Fibroblast of skin of abdomen (primary cell): ENCODE results near the gene NAIP. TPM values are rescaled to one million over a fixed set of nuclear protein-coding genes. Genes with fewer than 3 reads are reported as not detected.
"Not testable (repeated sequence)": the region's sequence is repeated elsewhere in the genome, so short reads cannot be mapped to it uniquely, and the experiment has no call there.

Experiments used
- DNase-seq: peaks from one replicate; pipeline ENCODE4 v3.0.0-alpha.2; 2013
- polyA plus RNA-seq, 2 experiments: library from polyadenylated mRNA; unstranded; fragments of 120-200 nt; gene quantifications; one replicate each; pipeline ENCODE4 v1.2.1, GENCODE V29; 2013; ENCODE audit not compliant: insufficient read length in 2 of 2

The NAIP gene, protein sequence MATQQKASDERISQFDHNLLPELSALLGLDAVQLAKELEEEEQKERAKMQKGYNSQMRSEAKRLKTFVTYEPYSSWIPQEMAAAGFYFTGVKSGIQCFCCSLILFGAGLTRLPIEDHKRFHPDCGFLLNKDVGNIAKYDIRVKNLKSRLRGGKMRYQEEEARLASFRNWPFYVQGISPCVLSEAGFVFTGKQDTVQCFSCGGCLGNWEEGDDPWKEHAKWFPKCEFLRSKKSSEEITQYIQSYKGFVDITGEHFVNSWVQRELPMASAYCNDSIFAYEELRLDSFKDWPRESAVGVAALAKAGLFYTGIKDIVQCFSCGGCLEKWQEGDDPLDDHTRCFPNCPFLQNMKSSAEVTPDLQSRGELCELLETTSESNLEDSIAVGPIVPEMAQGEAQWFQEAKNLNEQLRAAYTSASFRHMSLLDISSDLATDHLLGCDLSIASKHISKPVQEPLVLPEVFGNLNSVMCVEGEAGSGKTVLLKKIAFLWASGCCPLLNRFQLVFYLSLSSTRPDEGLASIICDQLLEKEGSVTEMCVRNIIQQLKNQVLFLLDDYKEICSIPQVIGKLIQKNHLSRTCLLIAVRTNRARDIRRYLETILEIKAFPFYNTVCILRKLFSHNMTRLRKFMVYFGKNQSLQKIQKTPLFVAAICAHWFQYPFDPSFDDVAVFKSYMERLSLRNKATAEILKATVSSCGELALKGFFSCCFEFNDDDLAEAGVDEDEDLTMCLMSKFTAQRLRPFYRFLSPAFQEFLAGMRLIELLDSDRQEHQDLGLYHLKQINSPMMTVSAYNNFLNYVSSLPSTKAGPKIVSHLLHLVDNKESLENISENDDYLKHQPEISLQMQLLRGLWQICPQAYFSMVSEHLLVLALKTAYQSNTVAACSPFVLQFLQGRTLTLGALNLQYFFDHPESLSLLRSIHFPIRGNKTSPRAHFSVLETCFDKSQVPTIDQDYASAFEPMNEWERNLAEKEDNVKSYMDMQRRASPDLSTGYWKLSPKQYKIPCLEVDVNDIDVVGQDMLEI (N-terminal part only)
- 4.4 TPM for polyA plus RNA-seq (2013, experiment 1 of 2; ENCODE audit: insufficient read length)
- 5.3 TPM for polyA plus RNA-seq (2013, experiment 2 of 2; ENCODE audit: insufficient read length)

GRCh38 chr5:71025289-71025953 is at the start of gene NAIP:
Gene NAIP, minus strand, starts transcription at chr5:71025339. Its CDS starts 12,424 bp downstream, at chr5:71012915.
- DNase-seq: not testable (repeated sequence)

DNA sequence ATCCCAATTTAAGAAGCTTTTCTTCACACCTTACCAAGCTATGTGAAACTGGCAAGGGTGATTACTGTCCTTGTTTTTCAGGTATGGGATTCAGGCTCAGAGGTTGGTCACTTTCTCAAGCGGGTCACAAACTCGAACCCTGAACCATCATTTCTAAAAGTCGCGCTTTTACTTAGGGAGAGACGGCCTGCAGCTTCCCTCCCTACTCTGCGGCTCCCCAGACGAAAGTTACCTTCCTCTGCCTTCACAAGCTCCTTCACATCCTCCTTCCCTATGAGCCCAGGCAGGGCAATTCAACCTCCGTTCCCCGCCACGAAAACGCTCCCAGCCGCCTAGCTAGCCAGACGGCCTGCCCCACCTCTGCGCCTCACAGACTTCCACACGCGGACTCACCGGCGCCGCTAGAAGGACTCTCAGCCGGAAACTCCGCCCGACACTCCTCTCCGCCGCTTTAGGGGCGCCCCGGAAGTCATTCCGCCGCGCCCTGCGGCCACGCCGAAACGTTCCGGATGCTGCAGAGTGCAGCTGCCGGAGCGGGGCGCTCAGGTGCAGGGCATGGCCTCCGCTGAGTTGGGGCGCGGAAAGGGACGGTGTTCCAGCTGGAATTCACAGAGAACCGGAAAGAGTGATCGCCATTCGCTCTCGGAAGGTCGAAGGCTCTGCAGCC is 42.3 kb upstream of the NAIP start, which contains the start of gene GTF2H2:
Gene GTF2H2, minus strand, starts transcription at position 415 of the 667 bp plus-strand sequence. CDS start 4,913 bp downstream, outside the sequence.
- not testable (repeated sequence) for DNase-seq

DNA sequence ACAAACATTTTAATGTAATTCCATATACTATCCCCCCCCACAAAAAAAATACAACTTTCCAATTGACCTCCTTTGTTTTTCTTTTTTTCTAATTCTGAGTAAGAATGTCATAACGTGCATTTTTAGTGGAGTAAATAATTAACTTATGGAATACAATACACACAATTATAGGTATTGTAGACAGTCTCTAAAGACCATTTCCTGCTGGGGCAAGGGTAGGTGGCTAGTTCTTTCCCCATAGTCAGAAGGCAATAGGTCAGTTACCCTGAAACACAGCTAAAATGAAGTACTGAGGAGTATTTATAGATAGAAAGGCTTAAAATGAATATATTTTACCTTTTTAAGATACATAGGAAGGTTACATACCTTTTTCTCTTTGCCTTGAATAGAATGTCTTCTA is 36.2 kb upstream of the NAIP start:
- DNase-seq: not testable (repeated sequence)

DNA sequence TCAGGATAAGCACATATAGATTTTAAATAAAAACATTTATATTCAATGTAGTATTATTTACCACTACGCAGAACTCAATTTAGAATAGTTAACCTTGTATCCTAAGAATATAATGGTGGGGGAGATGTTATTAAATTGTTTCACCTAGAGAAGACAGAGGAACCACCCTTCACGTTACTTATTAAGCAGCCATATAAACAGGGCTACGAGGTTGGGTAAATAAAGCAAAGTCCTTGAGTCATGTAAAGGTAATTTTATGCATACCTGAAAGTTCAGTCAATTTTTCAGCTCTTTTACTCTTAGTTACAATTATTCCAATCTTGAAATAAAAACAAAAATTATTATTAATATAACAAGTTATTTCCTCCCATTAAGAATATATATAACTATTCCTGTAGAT is 34.3 kb upstream of the NAIP start:
- not testable (repeated sequence) for DNase-seq

DNA sequence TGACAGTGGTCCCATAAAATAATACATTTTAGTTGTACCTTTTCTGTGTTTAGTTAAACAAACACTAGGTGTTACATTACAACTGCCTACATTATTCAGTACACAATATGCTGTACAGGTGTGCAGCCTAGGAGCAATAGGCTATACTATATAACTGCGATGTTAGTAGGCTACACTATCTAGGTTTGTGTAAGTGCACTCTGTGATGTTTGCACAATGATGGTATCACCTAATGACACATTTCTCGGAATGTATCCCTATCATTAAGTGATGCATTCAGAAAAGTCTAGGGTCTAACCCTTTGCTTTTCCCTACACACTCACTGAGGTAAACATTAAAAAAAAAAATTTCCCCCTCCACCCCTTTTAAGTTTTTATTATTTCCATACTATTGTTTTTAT is 19.7 kb upstream of the NAIP start:
- DNase-seq: not testable (repeated sequence)

GRCh38 chr5:71044128-71044527 is 19.0 kb upstream of the NAIP start:
- not testable (repeated sequence) for DNase-seq

DNA sequence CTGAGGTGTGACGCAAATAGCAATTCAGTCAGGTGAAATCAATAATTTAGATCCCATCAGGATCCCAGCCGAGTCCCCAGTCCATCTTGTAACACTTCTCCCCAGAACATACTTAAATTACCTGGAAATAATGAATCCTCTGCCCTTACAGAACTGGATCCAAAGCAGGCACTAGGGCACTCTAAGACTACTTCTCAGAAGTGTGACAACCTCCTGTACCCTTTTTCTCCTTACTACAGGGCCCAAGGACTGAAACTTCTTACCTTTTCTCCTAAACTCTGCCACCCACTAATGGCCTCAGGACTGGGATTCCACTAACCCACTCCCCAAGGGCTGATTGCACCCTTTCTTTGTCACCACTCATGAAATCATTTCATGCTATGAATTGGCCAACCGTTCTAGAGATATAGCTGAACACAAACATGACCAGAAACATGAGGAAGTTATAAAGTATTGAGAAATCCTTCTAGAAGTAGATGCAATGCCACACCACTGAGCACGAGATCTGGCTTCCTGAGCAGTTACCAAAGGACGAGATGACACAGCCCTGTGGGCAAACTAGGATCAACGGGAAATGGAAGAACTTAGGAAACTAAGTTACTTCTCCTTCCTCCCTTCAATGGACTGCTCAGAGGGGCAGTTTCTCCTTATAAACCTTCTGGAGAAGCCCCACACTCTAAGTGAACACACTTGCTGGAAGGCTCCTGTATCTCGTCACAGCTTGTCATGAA is 6.1 kb upstream of the NAIP start:
- not testable (repeated sequence) for DNase-seq

DNA sequence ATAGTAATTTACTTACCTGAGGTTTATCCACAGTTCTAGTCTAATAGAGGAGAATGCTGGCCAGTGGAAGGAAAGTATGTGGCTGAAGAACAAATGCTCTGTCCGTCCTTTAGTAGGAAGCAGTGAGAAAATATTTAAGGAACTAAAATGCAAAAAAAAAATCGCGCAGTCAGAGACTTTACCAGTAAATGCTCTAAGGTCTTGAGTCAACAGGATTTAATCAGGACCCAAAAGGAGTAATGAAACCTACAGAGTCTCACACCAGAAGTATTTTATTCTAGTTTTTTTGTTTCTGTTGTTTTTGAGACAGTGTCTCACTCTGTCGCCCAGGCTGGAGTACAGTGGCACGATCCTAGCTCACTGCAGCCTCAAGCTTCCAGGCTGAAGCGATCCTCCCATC is 4.5 kb downstream of the NAIP start:
- DNase-seq: not testable (repeated sequence)

DNA sequence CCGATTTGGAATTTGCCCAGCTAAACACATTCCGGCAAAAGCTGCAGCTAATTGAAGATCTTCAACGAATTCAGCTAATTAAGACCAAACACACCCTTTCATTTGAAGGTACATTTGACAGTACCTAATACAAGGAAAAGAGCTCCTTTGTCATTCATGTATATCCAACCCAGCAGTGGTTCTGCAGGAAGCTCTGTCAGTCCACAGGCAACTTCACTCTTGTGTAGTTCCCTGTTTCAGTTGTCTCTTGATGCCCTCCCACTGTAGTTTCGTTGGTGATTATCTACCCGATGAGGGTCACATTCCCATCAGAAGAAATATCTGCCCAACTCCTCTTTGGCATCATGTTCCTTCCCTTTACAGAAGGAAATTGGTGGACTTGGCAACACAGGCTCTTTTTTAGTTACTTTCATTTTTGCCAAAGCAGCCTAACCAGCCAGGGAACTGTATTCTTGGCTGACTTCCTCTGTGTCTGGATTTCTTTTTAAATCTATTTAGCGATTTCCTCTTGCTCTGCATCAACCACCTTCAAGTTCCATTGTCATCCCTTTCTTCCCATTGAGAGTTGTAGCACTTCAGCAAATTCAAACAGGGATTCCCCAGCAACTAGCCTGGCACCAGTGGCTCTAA is 6.6 kb downstream of the NAIP start:
- not testable (repeated sequence) for DNase-seq

GRCh38 chr5:71014176-71014575 is 11.0 kb downstream of the NAIP start:
- no peak for DNase-seq

DNA sequence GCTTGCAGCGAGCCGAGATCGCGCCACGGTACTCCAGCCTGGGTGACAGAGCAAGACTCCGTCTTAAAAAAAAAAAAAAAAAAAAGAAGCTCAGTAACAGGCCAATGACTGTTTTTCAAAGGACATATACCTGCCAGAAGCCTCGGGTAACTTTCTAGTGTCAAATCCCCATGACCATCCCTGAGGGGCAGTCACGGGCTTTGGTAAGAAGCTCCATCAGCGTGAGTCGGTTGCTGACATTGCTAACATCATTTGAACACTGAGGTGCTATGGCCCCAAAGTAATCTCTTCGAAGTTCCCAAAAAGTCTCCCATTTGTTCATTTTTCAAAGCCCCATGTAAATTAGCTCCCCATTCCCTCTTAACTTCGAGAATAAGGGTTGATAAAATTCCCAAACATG is 11.6 kb downstream of the NAIP start:
- DNase-seq: no peak

- no peak for DNase-seq
Observed at GRCh38 chr5:71011194-71011792, 13.8 kb downstream of the NAIP start.

DNA sequence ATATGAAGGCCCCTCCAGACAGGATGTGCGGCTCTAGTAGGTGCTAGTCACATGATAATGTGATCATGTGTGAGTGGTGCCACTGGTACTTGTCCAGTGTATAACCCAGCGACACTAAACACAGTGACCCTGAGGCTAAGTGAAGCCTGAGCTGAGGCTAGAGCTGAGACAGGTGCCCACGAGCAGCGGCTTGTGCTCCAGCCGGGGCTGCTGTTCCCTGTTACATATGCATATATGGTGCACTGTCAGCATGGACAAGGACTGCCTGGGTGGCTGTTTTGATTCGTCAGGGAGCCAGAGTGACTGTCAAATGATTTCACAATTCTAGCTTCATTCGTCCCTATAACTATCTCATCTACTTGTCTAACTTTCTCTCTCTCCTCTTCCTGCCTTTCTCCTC is 18.2 kb downstream of the NAIP start:
- not testable (repeated sequence) for DNase-seq

GRCh38 chr5:70984882-70985281 is 40.3 kb downstream of the NAIP start:
- not testable (repeated sequence) for DNase-seq

DNA sequence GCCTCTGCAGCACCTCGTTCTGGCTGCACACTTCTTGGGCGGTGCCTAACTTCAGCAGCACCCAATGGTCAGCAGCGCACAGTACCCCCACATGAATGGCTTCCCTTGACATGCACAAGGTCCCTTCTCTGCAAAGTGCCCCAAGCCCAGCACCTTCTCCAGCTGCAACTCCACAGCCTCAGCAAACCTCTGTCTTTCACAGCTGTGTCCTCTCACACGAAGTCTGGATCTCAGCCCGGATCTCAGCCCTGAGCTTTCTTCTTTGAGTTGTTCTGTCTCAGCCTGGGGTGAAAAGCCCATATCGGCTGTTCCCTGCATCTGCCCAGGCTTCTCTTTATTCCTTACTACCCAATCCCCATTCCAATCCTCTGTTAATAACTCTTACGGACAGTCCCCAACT is 57.9 kb downstream of the NAIP start:
- not testable (repeated sequence) for DNase-seq

DNA sequence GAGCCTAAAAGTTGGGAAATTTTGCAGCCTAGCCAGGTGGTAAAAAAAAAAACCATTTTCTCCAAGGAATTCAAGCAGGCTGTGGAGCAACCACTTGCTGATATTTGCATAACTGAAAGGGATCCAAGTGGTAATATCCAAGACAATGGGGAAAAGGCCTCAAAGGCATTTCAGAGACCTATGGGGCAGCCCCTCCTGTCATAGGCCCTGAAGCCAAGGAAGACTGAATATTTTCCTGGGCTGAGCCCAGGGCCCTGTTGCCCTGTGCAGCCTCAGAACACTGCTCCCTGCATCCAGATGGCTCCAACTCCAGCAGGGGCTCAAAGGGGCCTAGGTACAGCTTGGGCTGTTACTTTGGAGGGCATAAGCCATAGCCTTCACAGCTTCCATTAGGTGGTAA is 60.6 kb downstream of the NAIP start:
- DNase-seq: not testable (repeated sequence)

DNA sequence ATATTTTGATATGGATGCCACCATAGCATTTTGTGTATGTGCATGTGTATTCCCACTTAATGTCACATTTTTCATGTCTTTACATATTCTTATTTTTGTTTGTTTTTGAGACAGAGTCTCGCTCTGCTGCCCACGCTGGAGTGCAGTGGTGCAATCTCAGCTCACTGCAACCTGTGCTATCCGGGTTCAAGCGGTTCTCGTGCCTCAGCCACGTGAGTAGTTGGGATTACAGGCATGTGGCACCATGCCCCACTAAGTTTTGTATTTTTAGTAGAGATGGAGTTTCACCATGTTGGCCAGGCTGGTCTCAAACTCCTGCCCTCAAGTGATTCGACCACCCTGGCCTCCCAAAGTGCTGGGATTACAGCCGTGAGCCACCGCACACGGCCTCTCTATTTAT is 72.1 kb downstream of the NAIP start:
- DNase-seq: not testable (repeated sequence)

GRCh38 chr5:70932560-70932959 is 92.6 kb downstream of the NAIP start:
- not testable (repeated sequence) for DNase-seq

DNA sequence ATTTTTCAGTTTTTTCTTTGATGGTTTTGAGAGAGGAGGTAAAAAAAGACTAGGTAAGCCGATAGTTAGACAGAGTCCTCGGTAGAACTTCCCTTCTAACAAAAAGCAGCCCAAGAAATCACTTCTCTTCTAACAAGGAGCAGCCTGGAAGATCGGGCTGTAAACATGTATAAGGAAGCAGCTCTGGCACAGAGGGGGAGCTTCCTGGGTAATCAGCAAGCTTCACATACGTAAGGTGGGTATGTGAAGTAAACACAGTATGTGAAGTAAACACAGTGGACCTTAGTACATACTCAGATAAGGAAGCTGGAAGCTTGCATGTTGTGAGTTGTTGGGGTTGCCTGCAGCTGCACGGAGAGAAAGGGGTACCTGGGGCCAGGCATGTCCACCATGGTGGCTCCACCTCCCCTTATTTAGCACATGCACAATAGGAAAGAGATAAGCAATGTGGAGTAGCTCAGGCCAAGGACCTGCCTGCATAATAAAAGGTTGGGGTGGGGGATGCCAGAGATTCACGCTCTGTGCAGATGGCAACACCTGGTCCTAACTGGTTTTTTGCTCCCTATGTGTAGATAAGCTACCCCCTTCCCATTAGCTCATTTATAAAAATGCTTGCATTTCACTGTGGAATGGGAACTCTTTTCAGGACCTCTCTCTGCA is 93.3 kb downstream of the NAIP start:
- not testable (repeated sequence) for DNase-seq
